CD4-positive, alpha-beta memory T cell (primary cell): Measurements from ENCODE around the gene CDH16. TPM values are rescaled to one million over a fixed set of nuclear protein-coding genes. Genes with fewer than 3 reads are reported as not detected.
A peak's percentile ranks its signal among the peaks of the same experiment; 100 is the strongest.

Source experiments
- CTCF ChIA-PET: fragments of 350-600 bp; sonication (Branson Sonifier 250); formaldehyde crosslinking; loops from one replicate; lab custom pipeline; 2021; ENCODE audit warnings: inconsistent platforms; ENCODE audit not compliant: partially characterized antibody; lab: Charles Lee
- POLR2A ChIA-PET: fragments of 350-600 bp; sonication (Branson Sonifier 250); formaldehyde crosslinking; loops from one replicate; lab custom pipeline; 2021; ENCODE audit not compliant: partially characterized antibody; lab: Charles Lee
- DNase-seq, 5 donors: peaks; one replicate each; pipeline versions ENCODE4 v3.0.0 to v3.0.0-alpha.2; 2020 to 2022; ENCODE audit warnings: mixed read lengths in 1 of 5
- H3K27ac ChIP-seq: one replicate; pipeline ENCODE4 v1.7.0; 2013; ENCODE audit warnings: low read depth, low read length
- H3K27me3 ChIP-seq: 2 replicates; pipeline ENCODE4 v1.7.0; 2013; ENCODE audit warnings: mild to moderate bottlenecking, low read length, moderate library complexity; ENCODE audit not compliant: insufficient read depth
- H3K36me3 ChIP-seq: 2 replicates; pipeline ENCODE4 v1.7.0; 2013; ENCODE audit warnings: mild to moderate bottlenecking, low read length, moderate library complexity; ENCODE audit not compliant: insufficient read depth
- H3K4me1 ChIP-seq: 2 replicates; pipeline ENCODE4 v1.7.0; 2013; ENCODE audit warnings: mild to moderate bottlenecking, low read length, moderate library complexity; ENCODE audit not compliant: insufficient read depth
- H3K4me3 ChIP-seq, 2 donors: one replicate each; pipeline ENCODE4 v1.7.0; 2013; ENCODE audit warnings: low read length in 2 of 2, mild to moderate bottlenecking in 1 of 2
- H3K9me3 ChIP-seq, 2 donors: one replicate each; pipeline ENCODE4 v1.7.0; 2013; ENCODE audit warnings: low read length in 2 of 2, control low read depth in 1 of 2; ENCODE audit not compliant: control insufficient read depth in 1 of 2
- H3K27ac Mint-ChIP-seq, 7 donors: one replicate each; pipeline ENCODE4 v1.8.0; 2020 to 2021; ENCODE audit warnings: mixed read lengths in 7 of 7, mild to moderate bottlenecking in 6 of 7, inconsistent platforms in 3 of 7, moderate library complexity in 3 of 7
- H3K27me3 Mint-ChIP-seq, 2 donors: one replicate each; pipeline ENCODE4 v1.8.0; 2020 to 2021; ENCODE audit warnings: mixed read lengths in 2 of 2
- H3K36me3 Mint-ChIP-seq, 2 donors: one replicate each; pipeline ENCODE4 v1.8.0; 2020 to 2021; ENCODE audit warnings: mixed read lengths in 2 of 2, inconsistent platforms in 1 of 2, mild to moderate bottlenecking in 1 of 2
- H3K4me1 Mint-ChIP-seq, 4 donors: one replicate each; pipeline ENCODE4 v1.8.0; 2020 to 2021; ENCODE audit warnings: mixed read lengths in 4 of 4, mild to moderate bottlenecking in 1 of 4
- H3K4me3 Mint-ChIP-seq, 8 donors: one replicate each; pipeline ENCODE4 v1.8.0; 2020 to 2021; ENCODE audit warnings: mixed read lengths in 8 of 8, mild to moderate bottlenecking in 7 of 8, moderate library complexity in 6 of 8, inconsistent platforms in 3 of 8
- H3K9me3 Mint-ChIP-seq, 8 donors: one replicate each; pipeline ENCODE4 v1.8.0; 2020 to 2021; ENCODE audit warnings: mixed read lengths in 8 of 8, mild to moderate bottlenecking in 5 of 8, inconsistent platforms in 3 of 8, moderate library complexity in 1 of 8
- intact Hi-C: fragments of 100-400 bp; cut with micrococcal nuclease; formaldehyde crosslinking; loops from one replicate; pipeline ENCODE4 v1.15.1; 2023
- polyA plus RNA-seq, 2 donors: library from polyadenylated mRNA; unstranded; fragments of 300-500 nt; fragmentation: Illumina TruSeq; gene quantifications; one replicate each; pipeline ENCODE4 v1.2.3, GENCODE V29; 2021
- total RNA-seq, 2 experiments: library from RNA; stranded (reverse); gene quantifications; one replicate each; pipeline ENCODE4 v1.2.3, GENCODE V29; 2021

The CDH16 gene
- total and polyA plus RNA-seq, 4 experiments from 2014 or later, result not detected

DNA sequence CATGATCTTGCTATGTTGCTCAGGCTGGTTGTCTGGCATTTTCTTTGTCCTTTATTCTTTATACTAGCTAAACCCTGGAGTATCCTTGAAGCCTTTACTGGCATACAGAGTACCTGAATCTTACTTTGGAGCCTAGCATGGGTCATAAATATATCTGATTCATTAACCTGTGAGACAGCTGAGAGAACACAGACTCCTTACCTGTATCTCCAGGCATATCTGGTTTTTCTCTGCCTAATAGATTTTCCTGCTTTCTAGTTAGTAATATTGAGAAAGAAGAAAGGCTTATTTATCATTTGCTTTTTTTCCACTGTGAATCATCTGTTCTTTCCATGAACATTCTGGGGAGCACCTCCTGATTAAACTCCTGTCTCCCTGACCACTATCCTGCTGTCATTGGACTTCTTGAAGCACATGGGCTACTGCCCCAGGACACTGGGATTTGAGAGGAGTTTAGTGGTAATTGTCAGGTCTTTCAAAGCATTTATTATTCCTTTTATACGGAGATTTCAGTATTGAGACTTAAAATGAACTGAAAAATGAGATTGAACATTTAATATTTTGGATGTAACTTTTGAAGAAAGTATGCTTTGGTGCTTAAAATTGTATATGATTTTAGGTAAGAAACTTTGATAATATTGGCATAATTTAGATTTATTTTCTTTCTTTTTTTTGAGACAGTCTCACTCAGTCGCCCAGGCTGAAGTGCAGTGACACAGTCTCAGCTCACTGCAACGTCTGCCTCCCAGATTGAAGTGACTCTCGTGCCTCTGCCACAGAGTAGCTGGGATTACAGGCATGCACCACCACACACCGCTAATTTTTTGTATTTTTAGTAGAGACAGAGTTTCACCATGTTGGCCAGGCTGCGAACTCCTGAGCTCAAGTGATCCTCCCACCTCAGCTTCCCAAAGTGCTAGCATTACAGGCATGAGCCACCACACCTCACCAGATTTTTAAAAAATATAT is 29.8 kb downstream of the CDH16 start:
- H3K36me3 Mint-ChIP-seq, result peaks cover 14 to 36% of the 10 kb centered on the region in 2 donors
- Histone ChIP-seq H3K4me1 (peaks cover 8% of the 10 kb centered on the region), H3K27ac (no peak overlapping the region), H3K36me3 (peaks cover 21% of the 10 kb centered on the region), H3K27me3 (no peaks in the 10 kb centered on the region), H3K9me3 (no peaks in the 10 kb centered on the region), H3K4me3 (no peak overlapping the region)
- DNase-seq, result no peak
- H3K4me1 Mint-ChIP-seq, result peaks cover 11 to 27% (median 21%) of the 10 kb centered on the region in 4 donors
- no peaks in the 10 kb centered on the region for H3K9me3 Mint-ChIP-seq
- no peaks in the 10 kb centered on the region for H3K27me3 Mint-ChIP-seq
- ChIA-PET POLR2A (no interaction called here), CTCF (interaction anchor here (0.6 to 3.9 kb wide), 3 partner anchors 16 to 344 kb away, joined by 3 to 12 read pairs (median 9); no protein-coding TSS in a partner anchor)
- H3K27ac Mint-ChIP-seq, result peak overlapping the region in 3 of 7 donors; percentile 18 to 32 (median 30)
- H3K4me3 Mint-ChIP-seq, result no peak overlapping the region
- intact Hi-C loops, result no loop called here

GRCh38 chr16:66886914-66887313 is 31.8 kb downstream of the CDH16 start:
- H3K4me3 ChIP-seq, result no peak overlapping the region
- peak overlapping the region in 1 of 7 donors; percentile 19 for H3K27ac Mint-ChIP-seq
- H3K4me1 ChIP-seq, result peaks cover 14% of the 10 kb centered on the region
- no peak overlapping the region for H3K4me3 Mint-ChIP-seq
- no peak for DNase-seq
- H3K36me3 ChIP-seq, result peaks cover 21% of the 10 kb centered on the region
- H3K27me3 Mint-ChIP-seq, result no peaks in the 10 kb centered on the region
- peaks cover 13 to 32% (median 20%) of the 10 kb centered on the region in 4 donors for H3K4me1 Mint-ChIP-seq
- H3K9me3 Mint-ChIP-seq, result no peaks in the 10 kb centered on the region
- H3K27me3 ChIP-seq, result no peaks in the 10 kb centered on the region
- intact Hi-C loops, result no loop called here
- ChIA-PET CTCF (interaction anchor here (1.9 kb wide), 1 partner anchor 19 kb away, joined by 6 read pairs; no protein-coding TSS in a partner anchor), POLR2A (no interaction called here)
- peaks cover 14 to 36% of the 10 kb centered on the region in 2 donors for H3K36me3 Mint-ChIP-seq
- no peak overlapping the region for H3K27ac ChIP-seq
- H3K9me3 ChIP-seq, result no peaks in the 10 kb centered on the region

DNA sequence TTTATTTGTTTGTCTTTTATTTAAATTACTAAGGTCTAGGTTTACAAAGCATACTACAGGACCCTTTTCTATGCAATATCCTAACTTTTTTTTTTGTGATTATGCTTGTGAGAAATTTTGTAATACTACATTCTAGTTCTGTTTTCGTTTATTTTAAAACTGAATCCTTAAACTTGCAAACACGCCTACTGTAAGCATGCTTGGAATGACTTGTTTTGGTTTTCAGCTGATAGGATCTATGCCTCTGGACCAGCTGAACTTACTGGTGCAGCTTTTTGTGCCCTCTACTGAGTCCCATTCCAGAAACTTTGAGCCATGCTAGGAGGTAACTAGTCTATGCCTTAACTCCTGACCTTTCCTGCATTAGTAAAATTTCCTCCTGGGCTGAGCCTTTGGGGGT is 32.4 kb downstream of the CDH16 start:
- H3K27me3 ChIP-seq, result no peaks in the 10 kb centered on the region
- H3K27ac ChIP-seq, result no peak overlapping the region
- peaks cover 21% of the 10 kb centered on the region for H3K36me3 ChIP-seq
- ChIA-PET CTCF (interaction anchor here (1.0 to 1.9 kb wide), 2 partner anchors 9 to 18 kb away, joined by 4 to 6 read pairs; no protein-coding TSS in a partner anchor), POLR2A (no interaction called here)
- intact Hi-C loops, result no loop called here
- no peaks in the 10 kb centered on the region for H3K9me3 Mint-ChIP-seq
- no peak for DNase-seq
- no peaks in the 10 kb centered on the region for H3K9me3 ChIP-seq
- H3K27me3 Mint-ChIP-seq, result no peaks in the 10 kb centered on the region
- no peak overlapping the region for H3K27ac Mint-ChIP-seq
- H3K4me3 ChIP-seq, result no peak overlapping the region
- H3K4me3 Mint-ChIP-seq, result no peak overlapping the region
- peaks cover 20% of the 10 kb centered on the region for H3K4me1 ChIP-seq
- H3K4me1 Mint-ChIP-seq, result peaks cover 14 to 38% (median 25%) of the 10 kb centered on the region in 4 donors
- peaks cover 14 to 36% of the 10 kb centered on the region in 2 donors for H3K36me3 Mint-ChIP-seq

GRCh38 chr16:66885491-66885890 is 33.2 kb downstream of the CDH16 start:
- ChIA-PET POLR2A (interaction anchor here (1.3 kb wide), 1 partner anchor 128 kb away, joined by 3 read pairs; no protein-coding TSS in a partner anchor), CTCF (interaction anchor here (1.0 kb wide), 1 partner anchor 9 kb away, joined by 4 read pairs; no protein-coding TSS in a partner anchor)
- H3K9me3 ChIP-seq, result no peaks in the 10 kb centered on the region
- H3K4me1 ChIP-seq, result peaks cover 23% of the 10 kb centered on the region
- no peaks in the 10 kb centered on the region for H3K9me3 Mint-ChIP-seq
- intact Hi-C loops, result no loop called here
- peaks cover 14 to 31% of the 10 kb centered on the region in 2 donors for H3K36me3 Mint-ChIP-seq
- H3K36me3 ChIP-seq, result peaks cover 21% of the 10 kb centered on the region
- H3K4me3 Mint-ChIP-seq, result peak overlapping the region in 1 of 8 donors; percentile 52
- H3K27ac ChIP-seq, result no peak overlapping the region
- peaks cover 14 to 39% (median 26%) of the 10 kb centered on the region in 4 donors for H3K4me1 Mint-ChIP-seq
- no peaks in the 10 kb centered on the region for H3K27me3 ChIP-seq
- H3K4me3 ChIP-seq, result no peak overlapping the region
- no peak for DNase-seq
- H3K27ac Mint-ChIP-seq, result peak overlapping the region in 1 of 7 donors; percentile 35
- H3K27me3 Mint-ChIP-seq, result no peaks in the 10 kb centered on the region

DNA sequence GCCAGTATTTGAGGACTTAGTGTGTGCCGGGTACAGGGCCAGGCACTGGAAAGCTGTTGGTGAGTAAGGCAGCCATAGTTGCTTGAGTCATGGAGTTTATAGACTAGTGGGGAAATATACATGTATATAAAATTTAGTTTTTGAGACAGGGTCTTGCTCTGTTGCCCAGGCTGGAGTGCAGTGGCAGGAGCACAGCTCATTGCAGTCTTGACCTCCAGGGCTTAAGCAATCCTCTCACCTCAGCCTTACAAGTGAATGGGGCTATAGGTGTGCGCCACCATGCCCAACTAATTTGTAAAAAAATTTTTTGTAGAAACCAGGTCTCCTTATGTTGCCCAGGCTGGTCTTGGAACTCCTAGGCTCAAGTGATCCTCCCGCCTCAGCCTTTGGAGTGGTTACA is 36.0 kb downstream of the CDH16 start:
- DNase-seq, result no peak
- POLR2A ChIA-PET, result interaction anchor here (3.2 kb wide), 1 partner anchor 51 kb away, joined by 13 read pairs; the partner anchor contains the start of gene CIAO2B
- Mint-ChIP-seq H3K27ac (peak overlapping the region in 2 of 7 donors; percentile 32 to 37), H3K4me1 (peaks cover 22 to 47% (median 36%) of the 10 kb centered on the region in 4 donors), H3K4me3 (peak overlapping the region in 2 of 8 donors; percentile 17 to 33), H3K36me3 (peaks cover 14 to 27% of the 10 kb centered on the region in 2 donors), H3K27me3 (no peaks in the 10 kb centered on the region), H3K9me3 (no peaks in the 10 kb centered on the region)
- peaks cover 28% of the 10 kb centered on the region for H3K4me1 ChIP-seq
- H3K36me3 ChIP-seq, result peaks cover 21% of the 10 kb centered on the region
- H3K4me3 ChIP-seq, result no peak overlapping the region
- no peaks in the 10 kb centered on the region for H3K27me3 ChIP-seq
- intact Hi-C loops, result no loop called here
- CTCF ChIA-PET, result interaction anchor here (0.6 to 2.4 kb wide), 6 partner anchors 10 to 70 kb away, joined by 3 to 18 read pairs (median 4); no protein-coding TSS in a partner anchor
- H3K27ac ChIP-seq, result no peak overlapping the region
- H3K9me3 ChIP-seq, result no peaks in the 10 kb centered on the region

DNA sequence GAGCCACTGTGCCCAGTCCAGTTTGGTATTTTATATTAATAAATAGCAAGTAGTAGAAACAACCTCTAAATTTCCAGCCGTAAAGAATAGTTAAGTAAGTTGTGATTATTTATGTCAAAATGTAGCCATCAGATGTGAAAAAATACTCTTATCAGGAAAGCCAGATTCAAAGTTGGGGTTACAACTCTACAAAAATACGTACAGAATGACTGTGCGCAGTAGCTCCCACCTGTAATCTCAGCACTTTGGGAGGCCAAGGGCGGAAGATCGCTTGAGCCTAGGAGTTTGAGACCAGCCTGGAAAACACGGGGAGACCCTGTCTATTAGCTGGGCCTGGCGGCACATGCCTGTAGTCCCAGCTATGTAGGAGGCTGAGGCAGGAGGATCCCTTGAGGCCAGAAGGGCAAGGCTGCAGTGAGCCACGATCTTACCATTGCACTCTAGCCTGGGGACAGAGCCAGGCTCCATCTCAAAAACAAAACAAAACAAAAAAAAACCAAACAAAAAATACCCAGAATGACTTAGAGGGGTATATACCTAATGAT is 36.6 kb downstream of the CDH16 start:
- H3K4me3 Mint-ChIP-seq, result peak overlapping the region in 6 of 8 donors; percentile 19 to 100 (median 72)
- H3K9me3 Mint-ChIP-seq, result no peaks in the 10 kb centered on the region
- H3K27me3 ChIP-seq, result no peaks in the 10 kb centered on the region
- ChIA-PET POLR2A (interaction anchor here (1.0 to 3.2 kb wide), 2 partner anchors 52 to 277 kb away, joined by 3 to 13 read pairs; partner anchors contain the start of gene CIAO2B), CTCF (interaction anchor here (0.6 to 3.4 kb wide), 8 partner anchors 9 to 71 kb away, joined by 3 to 18 read pairs (median 8); partner anchors contain the start of gene NAE1)
- intact Hi-C loops, result no loop called here
- H3K4me3 ChIP-seq, result no peak overlapping the region
- no peak for DNase-seq
- peaks cover 28% of the 10 kb centered on the region for H3K4me1 ChIP-seq
- no peak overlapping the region for H3K27ac ChIP-seq
- H3K36me3 ChIP-seq, result peaks cover 21% of the 10 kb centered on the region
- H3K4me1 Mint-ChIP-seq, result peaks cover 20 to 47% (median 33%) of the 10 kb centered on the region in 4 donors
- H3K27me3 Mint-ChIP-seq, result no peaks in the 10 kb centered on the region
- H3K36me3 Mint-ChIP-seq, result peaks cover 14 to 24% of the 10 kb centered on the region in 2 donors
- peak overlapping the region in 1 of 7 donors; percentile 32 for H3K27ac Mint-ChIP-seq
- H3K9me3 ChIP-seq, result no peaks in the 10 kb centered on the region
